ENCODE results near the gene TRIM13. TPM values are rescaled to one million over a fixed set of nuclear protein-coding genes. Genes with fewer than 3 reads are reported as not detected.

Gene TRIM13
- total RNA-seq, 4 donors from 2014 or later, result 11.0 to 19.1 (median 14.2) TPM

GRCh38 chr13:50012396-50013169 is 15.7 kb downstream of the TRIM13 start:
- ATAC-seq (ENCODE audit: low FRiP score) (no peak), DNase-seq (ENCODE audit: low spot score) (no peak)
- no peak for TF ChIP-seq CTCF (IDR thresholded peaks at IDR 0.05)

GRCh38 chr13:50014386-50014785 is 17.5 kb downstream of the TRIM13 start:
- no peak for DNase-seq (ENCODE audit: low spot score)
- no peak for ATAC-seq (ENCODE audit: low FRiP score)
- TF ChIP-seq CTCF (IDR thresholded peaks at IDR 0.05), result no peak

GRCh38 chr13:50015258-50015657 is 18.4 kb downstream of the TRIM13 start, which contains the start of gene KCNRG:
TSS of gene KCNRG (plus strand) at chr13:50015444. CDS start at chr13:50015494, 50 bp downstream.
- no peak for TF ChIP-seq CTCF (IDR thresholded peaks at IDR 0.05)
- DNase-seq (ENCODE audit: low spot score) (no peak), ATAC-seq (ENCODE audit: low FRiP score) (no peak)

- DNase-seq (ENCODE audit: low spot score) (no peak), ATAC-seq (ENCODE audit: low FRiP score) (no peak)
- no peak for TF ChIP-seq CTCF (IDR thresholded peaks at IDR 0.05)
Measured at GRCh38 chr13:50015750-50016149, 18.9 kb downstream of the TRIM13 start.

- no peak for ATAC-seq (ENCODE audit: low FRiP score)
- DNase-seq (ENCODE audit: low spot score), result no peak
- TF ChIP-seq CTCF (IDR thresholded peaks at IDR 0.05), result no peak
Measured at GRCh38 chr13:50016444-50016843, 19.6 kb downstream of the TRIM13 start.

- no peak for ATAC-seq (ENCODE audit: low FRiP score)
- DNase-seq (ENCODE audit: low spot score), result no peak
Measured at GRCh38 chr13:50017819-50018218, 21.0 kb downstream of the TRIM13 start.

More at GRCh38 chr13:50017819-50018218, 21.0 kb downstream of the TRIM13 start:
- no peak for TF ChIP-seq CTCF (IDR thresholded peaks at IDR 0.05)
